ENCODE measurements around the gene CNOT2.

Gene CNOT2

DNA sequence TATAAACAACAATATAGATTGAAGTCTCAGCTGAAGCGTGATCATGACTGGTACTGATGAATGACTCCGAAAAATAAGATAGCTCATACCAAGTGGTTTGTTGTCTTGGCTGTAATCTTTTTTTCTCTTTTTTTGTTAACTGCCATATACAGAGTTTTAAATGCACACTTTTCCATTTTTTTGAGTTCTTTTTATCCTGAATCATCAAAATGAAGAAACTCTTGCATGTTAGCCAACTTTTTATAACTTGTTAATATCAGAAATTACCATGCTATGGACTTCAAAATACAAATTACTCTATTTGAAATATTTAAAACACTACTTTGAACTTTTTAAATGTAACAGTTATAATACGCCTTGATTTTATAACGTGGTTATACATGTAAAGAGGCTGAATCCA, 112.7 kb downstream of the CNOT2 start:
- Histone ChIP-seq H3K36me3 (ENCODE audit: control insufficient read depth in 5 of 5, insufficient read depth in 5 of 5, low read length in 5 of 5) (peaks cover 0 to 9% (median 6%) of the 10 kb centered on the region in 5 donors), H3K9ac (ENCODE audit: low read length in 5 of 5) (no peak overlapping the region), H3K27me3 (ENCODE audit: control insufficient read depth in 5 of 5, insufficient read depth in 4 of 5, low read length in 5 of 5) (no peaks in the 10 kb centered on the region), H3K9me3 (ENCODE audit: control insufficient read depth in 5 of 5, low read length in 5 of 5) (no peaks in the 10 kb centered on the region), H3K4me1 (ENCODE audit: control insufficient read depth in 5 of 5, insufficient read depth in 5 of 5, low read length in 5 of 5) (peaks cover 0 to 10% (median 0%) of the 10 kb centered on the region in 5 donors), H3K27ac (ENCODE audit: low read depth, low read length) (no peak overlapping the region), H3K4me3 (ENCODE audit: low read depth in 1 of 5, low read length in 5 of 5) (no peak overlapping the region)

DNA sequence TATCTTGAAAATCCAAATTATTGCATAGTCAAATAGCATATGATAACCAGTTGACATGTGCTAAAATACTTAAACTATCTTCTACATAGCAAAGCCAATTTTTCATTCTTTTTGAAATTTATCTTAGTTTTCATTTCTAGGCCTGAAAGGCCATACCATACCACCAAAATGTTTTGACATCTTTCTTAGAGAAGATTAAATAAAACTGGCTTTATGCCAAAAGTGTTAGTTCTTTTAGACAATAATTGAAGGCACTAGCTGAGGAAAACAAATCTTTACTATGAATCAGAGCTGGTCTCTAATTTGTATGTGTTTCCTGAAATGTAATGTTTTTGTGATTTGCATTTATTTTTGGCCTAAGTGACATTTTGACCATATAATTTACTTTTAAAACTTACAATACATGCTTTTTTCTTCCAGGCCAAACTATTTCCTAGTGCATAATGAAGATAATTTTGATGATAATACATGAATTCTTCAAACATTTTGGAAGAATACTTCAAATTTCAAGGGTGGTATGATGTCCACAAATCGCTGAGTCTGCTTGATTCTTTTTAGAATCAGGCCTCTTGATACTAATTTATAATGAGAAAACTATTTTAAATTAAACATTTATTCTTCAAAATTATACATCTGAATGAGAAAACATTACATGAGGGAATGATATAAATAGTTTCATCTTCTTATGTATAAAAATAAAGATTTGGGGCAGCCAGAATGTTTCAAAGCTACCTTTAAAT, 116.4 kb downstream of the CNOT2 start:
- H3K4me1 ChIP-seq (ENCODE audit: control insufficient read depth in 5 of 5, insufficient read depth in 5 of 5, low read length in 5 of 5), result peaks cover 0 to 8% (median 0%) of the 10 kb centered on the region in 5 donors
- no peak overlapping the region for H3K9ac ChIP-seq (ENCODE audit: low read length in 5 of 5)
- H3K27ac ChIP-seq (ENCODE audit: low read depth, low read length), result no peak overlapping the region
- H3K9me3 ChIP-seq (ENCODE audit: control insufficient read depth in 5 of 5, low read length in 5 of 5), result no peaks in the 10 kb centered on the region
- H3K36me3 ChIP-seq (ENCODE audit: control insufficient read depth in 5 of 5, insufficient read depth in 5 of 5, low read length in 5 of 5), result peaks cover 0 to 3% (median 0%) of the 10 kb centered on the region in 5 donors
- no peaks in the 10 kb centered on the region for H3K27me3 ChIP-seq (ENCODE audit: control insufficient read depth in 5 of 5, insufficient read depth in 4 of 5, low read length in 5 of 5)
- no peak overlapping the region for H3K4me3 ChIP-seq (ENCODE audit: low read depth in 1 of 5, low read length in 5 of 5)

DNA sequence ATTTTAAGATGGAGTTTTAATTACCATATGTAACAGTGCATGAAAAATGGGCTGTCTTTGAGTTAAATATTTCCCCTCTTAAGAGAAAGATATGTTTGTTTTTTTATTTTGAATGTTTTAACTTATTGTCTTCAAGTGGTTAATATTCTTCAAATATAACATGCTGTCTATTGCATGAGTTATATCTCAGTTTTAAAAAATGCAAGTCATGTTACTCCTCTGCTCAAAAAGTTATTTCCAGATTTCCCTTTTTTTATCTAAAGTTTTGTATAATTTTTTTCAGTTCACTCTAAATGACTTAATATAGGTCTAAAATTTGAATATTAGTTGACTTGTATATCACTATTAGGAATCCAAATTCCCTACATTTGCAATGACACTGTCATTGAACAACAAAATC, 117.0 kb downstream of the CNOT2 start:
- Histone ChIP-seq H3K36me3 (ENCODE audit: control insufficient read depth in 5 of 5, insufficient read depth in 5 of 5, low read length in 5 of 5) (no peaks in the 10 kb centered on the region), H3K27ac (ENCODE audit: low read depth, low read length) (no peak overlapping the region), H3K27me3 (ENCODE audit: control insufficient read depth in 5 of 5, insufficient read depth in 4 of 5, low read length in 5 of 5) (peaks cover 0 to 3% (median 0%) of the 10 kb centered on the region in 5 donors), H3K9ac (ENCODE audit: low read length in 5 of 5) (no peak overlapping the region), H3K9me3 (ENCODE audit: control insufficient read depth in 5 of 5, low read length in 5 of 5) (no peaks in the 10 kb centered on the region), H3K4me1 (ENCODE audit: control insufficient read depth in 5 of 5, insufficient read depth in 5 of 5, low read length in 5 of 5) (peaks cover under 1 to 6% (median 4%) of the 10 kb centered on the region in 5 donors), H3K4me3 (ENCODE audit: low read depth in 1 of 5, low read length in 5 of 5) (no peak overlapping the region)

- H3K9me3 ChIP-seq (ENCODE audit: control insufficient read depth in 5 of 5, low read length in 5 of 5), result no peaks in the 10 kb centered on the region
- H3K4me1 ChIP-seq (ENCODE audit: control insufficient read depth in 5 of 5, insufficient read depth in 5 of 5, low read length in 5 of 5), result peaks cover 3 to 25% (median 24%) of the 10 kb centered on the region in 5 donors
- peak overlapping the region in 2 of 5 donors; percentile 51 for H3K9ac ChIP-seq (ENCODE audit: low read length in 5 of 5)
- peaks cover 0 to 4% (median 0%) of the 10 kb centered on the region in 5 donors for H3K27me3 ChIP-seq (ENCODE audit: control insufficient read depth in 5 of 5, insufficient read depth in 4 of 5, low read length in 5 of 5)
- H3K4me3 ChIP-seq (ENCODE audit: low read depth in 1 of 5, low read length in 5 of 5), result peak overlapping the region; percentile 66 to 89 (median 85)
- no peak overlapping the region for H3K27ac ChIP-seq (ENCODE audit: low read depth, low read length)
- H3K36me3 ChIP-seq (ENCODE audit: control insufficient read depth in 5 of 5, insufficient read depth in 5 of 5, low read length in 5 of 5), result no peaks in the 10 kb centered on the region
Observed at GRCh38 chr12:70364695-70365397, 121.6 kb downstream of the CNOT2 start.

DNA sequence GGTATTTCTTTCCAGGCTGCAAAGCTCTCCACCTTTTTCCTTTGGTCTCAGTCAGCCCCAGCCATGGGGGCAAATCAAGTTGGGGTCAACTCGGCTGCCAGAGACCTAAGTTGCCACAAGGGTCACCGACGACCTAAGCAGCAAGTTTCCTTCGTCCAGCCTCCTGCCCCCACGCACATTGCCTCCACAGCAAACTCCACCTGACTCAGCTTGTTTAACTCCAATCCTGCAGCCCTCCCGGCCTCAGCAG, 122.1 kb downstream of the CNOT2 start:
- Histone ChIP-seq H3K27ac (ENCODE audit: low read depth, low read length) (no peak overlapping the region), H3K4me3 (ENCODE audit: low read depth in 1 of 5, low read length in 5 of 5) (peak overlapping the region; percentile 66 to 89 (median 85)), H3K9me3 (ENCODE audit: control insufficient read depth in 5 of 5, low read length in 5 of 5) (no peaks in the 10 kb centered on the region), H3K27me3 (ENCODE audit: control insufficient read depth in 5 of 5, insufficient read depth in 4 of 5, low read length in 5 of 5) (peaks cover 0 to 4% (median 0%) of the 10 kb centered on the region in 5 donors), H3K9ac (ENCODE audit: low read length in 5 of 5) (peak overlapping the region in 3 of 5 donors; percentile 51 to 62 (median 51)), H3K4me1 (ENCODE audit: control insufficient read depth in 5 of 5, insufficient read depth in 5 of 5, low read length in 5 of 5) (peaks cover 3 to 25% (median 24%) of the 10 kb centered on the region in 5 donors), H3K36me3 (ENCODE audit: control insufficient read depth in 5 of 5, insufficient read depth in 5 of 5, low read length in 5 of 5) (no peaks in the 10 kb centered on the region)

DNA sequence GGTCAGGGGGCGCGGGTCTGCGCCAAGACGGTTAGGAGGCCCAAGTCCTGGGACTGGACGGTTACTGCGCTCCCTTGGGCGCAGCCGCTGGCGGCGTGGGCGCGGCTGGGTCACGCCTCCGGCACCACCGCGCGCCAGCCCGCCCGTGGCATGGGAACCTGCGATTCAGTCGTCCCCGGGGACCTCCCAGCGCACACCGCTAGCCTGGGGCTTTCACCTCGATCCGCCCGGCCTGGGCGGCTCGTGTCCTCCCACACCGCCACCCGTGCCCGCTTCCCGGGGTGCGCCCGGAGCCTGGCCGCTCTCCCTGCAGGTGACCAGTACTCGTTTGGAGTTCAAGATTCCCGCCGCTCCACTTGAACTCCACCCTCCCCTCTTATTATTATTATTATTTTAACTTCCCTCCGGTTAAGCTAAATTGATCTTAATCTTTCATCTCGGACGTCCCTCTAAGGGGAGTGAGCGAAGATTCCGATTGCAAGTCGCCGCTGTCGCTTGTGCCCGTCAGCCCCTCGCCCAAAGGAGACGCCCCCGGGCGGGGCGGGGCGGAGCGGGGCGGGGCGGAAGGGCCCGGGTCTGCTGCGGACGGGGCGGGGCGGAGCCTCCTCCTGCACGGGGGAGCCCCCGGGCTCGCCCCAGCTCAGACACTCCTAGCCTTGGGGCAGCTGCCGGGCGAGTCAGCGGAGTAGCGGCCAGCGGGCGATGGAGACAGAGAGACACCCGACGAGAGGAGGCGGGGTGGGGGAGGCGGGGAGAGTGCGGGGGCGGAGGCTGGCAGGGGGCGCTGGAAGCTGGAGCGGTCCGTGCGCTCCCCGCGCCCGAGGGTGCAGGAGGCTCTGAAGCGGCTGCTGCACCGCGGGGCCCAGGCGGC, 122.7 kb downstream of the CNOT2 start, which contains the start of gene KCNMB4:
Gene KCNMB4 (plus strand): TSS at position 643 of the 871 bp plus-strand sequence. CDS start 445 bp downstream, outside the sequence.
- peaks cover 3 to 25% (median 24%) of the 10 kb centered on the region in 5 donors for H3K4me1 ChIP-seq (ENCODE audit: control insufficient read depth in 5 of 5, insufficient read depth in 5 of 5, low read length in 5 of 5)
- H3K4me3 ChIP-seq (ENCODE audit: low read depth in 1 of 5, low read length in 5 of 5), result peak within 1 kb of the TSS; percentile 79 to 96 (median 85)
- no peak within 1 kb of the TSS for H3K27ac ChIP-seq (ENCODE audit: low read depth, low read length)
- H3K27me3 ChIP-seq (ENCODE audit: control insufficient read depth in 5 of 5, insufficient read depth in 4 of 5, low read length in 5 of 5), result peaks cover 0 to 4% (median 0%) of the 10 kb centered on the region in 5 donors
- H3K36me3 ChIP-seq (ENCODE audit: control insufficient read depth in 5 of 5, insufficient read depth in 5 of 5, low read length in 5 of 5), result no peaks in the 10 kb centered on the region
- H3K9me3 ChIP-seq (ENCODE audit: control insufficient read depth in 5 of 5, low read length in 5 of 5), result no peaks in the 10 kb centered on the region
- peak within 1 kb of the TSS; percentile 38 to 68 (median 56) for H3K9ac ChIP-seq (ENCODE audit: low read length in 5 of 5)

DNA sequence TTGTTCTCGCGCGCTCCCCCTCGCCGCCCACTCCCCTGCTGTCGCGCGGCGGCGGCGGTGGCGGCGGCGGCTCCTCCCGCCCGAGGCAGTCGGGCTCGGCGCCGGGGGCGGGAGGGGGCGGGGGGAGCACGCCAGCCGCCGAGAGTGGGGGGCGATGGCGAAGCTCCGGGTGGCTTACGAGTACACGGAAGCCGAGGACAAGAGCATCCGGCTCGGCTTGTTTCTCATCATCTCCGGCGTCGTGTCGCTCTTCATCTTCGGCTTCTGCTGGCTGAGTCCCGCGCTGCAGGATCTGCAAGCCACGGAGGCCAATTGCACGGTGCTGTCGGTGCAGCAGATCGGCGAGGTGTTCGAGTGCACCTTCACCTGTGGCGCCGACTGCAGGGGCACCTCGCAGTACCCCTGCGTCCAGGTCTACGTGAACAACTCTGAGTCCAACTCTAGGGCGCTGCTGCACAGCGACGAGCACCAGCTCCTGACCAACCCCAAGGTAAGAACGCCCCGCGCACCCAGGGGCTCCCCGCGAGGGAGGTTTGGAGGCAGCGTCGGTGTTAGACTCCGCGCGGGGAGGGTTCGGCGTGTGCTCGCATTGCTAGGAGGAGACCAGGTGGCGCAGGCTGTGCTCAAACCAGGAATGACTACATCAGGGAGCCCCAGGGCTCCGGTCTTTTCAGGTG, 123.5 kb downstream of the CNOT2 start:
- Histone ChIP-seq H3K4me3 (ENCODE audit: low read depth in 1 of 5, low read length in 5 of 5) (peak overlapping the region; percentile 79 to 96 (median 85)), H3K27me3 (ENCODE audit: control insufficient read depth in 5 of 5, insufficient read depth in 4 of 5, low read length in 5 of 5) (peaks cover 0 to 4% (median 0%) of the 10 kb centered on the region in 5 donors), H3K36me3 (ENCODE audit: control insufficient read depth in 5 of 5, insufficient read depth in 5 of 5, low read length in 5 of 5) (no peaks in the 10 kb centered on the region), H3K9me3 (ENCODE audit: control insufficient read depth in 5 of 5, low read length in 5 of 5) (no peaks in the 10 kb centered on the region), H3K27ac (ENCODE audit: low read depth, low read length) (no peak overlapping the region), H3K4me1 (ENCODE audit: control insufficient read depth in 5 of 5, insufficient read depth in 5 of 5, low read length in 5 of 5) (peaks cover 3 to 25% (median 24%) of the 10 kb centered on the region in 5 donors), H3K9ac (ENCODE audit: low read length in 5 of 5) (peak overlapping the region in 4 of 5 donors; percentile 42 to 68 (median 54))

GRCh38 chr12:70367258-70368141, 124.3 kb downstream of the CNOT2 start:
- no peaks in the 10 kb centered on the region for H3K36me3 ChIP-seq (ENCODE audit: control insufficient read depth in 5 of 5, insufficient read depth in 5 of 5, low read length in 5 of 5)
- peak overlapping the region; percentile 38 to 68 (median 51) for H3K9ac ChIP-seq (ENCODE audit: low read length in 5 of 5)
- peak overlapping the region; percentile 79 to 96 (median 85) for H3K4me3 ChIP-seq (ENCODE audit: low read depth in 1 of 5, low read length in 5 of 5)
- H3K27ac ChIP-seq (ENCODE audit: low read depth, low read length), result no peak overlapping the region
- peaks cover 0 to 4% (median 0%) of the 10 kb centered on the region in 5 donors for H3K27me3 ChIP-seq (ENCODE audit: control insufficient read depth in 5 of 5, insufficient read depth in 4 of 5, low read length in 5 of 5)
- peaks cover 3 to 25% (median 24%) of the 10 kb centered on the region in 5 donors for H3K4me1 ChIP-seq (ENCODE audit: control insufficient read depth in 5 of 5, insufficient read depth in 5 of 5, low read length in 5 of 5)
- no peaks in the 10 kb centered on the region for H3K9me3 ChIP-seq (ENCODE audit: control insufficient read depth in 5 of 5, low read length in 5 of 5)
